ENCODE measurements around the gene ZNF516.

The ZNF516 gene

GRCh38 chr18:76322686-76323085 lies 172.4 kb downstream of the ZNF516 start:
- no peak overlapping the region for H3K4me3 ChIP-seq (ENCODE audit: low read depth, low read length)
- TF ChIP-seq, protein P1, sequence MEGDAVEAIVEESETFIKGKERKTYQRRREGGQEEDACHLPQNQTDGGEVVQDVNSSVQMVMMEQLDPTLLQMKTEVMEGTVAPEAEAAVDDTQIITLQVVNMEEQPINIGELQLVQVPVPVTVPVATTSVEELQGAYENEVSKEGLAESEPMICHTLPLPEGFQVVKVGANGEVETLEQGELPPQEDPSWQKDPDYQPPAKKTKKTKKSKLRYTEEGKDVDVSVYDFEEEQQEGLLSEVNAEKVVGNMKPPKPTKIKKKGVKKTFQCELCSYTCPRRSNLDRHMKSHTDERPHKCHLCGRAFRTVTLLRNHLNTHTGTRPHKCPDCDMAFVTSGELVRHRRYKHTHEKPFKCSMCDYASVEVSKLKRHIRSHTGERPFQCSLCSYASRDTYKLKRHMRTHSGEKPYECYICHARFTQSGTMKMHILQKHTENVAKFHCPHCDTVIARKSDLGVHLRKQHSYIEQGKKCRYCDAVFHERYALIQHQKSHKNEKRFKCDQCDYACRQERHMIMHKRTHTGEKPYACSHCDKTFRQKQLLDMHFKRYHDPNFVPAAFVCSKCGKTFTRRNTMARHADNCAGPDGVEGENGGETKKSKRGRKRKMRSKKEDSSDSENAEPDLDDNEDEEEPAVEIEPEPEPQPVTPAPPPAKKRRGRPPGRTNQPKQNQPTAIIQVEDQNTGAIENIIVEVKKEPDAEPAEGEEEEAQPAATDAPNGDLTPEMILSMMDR (IDR thresholded peaks at IDR 0.05; ENCODE audit: borderline replicate concordance, insufficient read depth, low read depth, low read length) = no peak

DNA sequence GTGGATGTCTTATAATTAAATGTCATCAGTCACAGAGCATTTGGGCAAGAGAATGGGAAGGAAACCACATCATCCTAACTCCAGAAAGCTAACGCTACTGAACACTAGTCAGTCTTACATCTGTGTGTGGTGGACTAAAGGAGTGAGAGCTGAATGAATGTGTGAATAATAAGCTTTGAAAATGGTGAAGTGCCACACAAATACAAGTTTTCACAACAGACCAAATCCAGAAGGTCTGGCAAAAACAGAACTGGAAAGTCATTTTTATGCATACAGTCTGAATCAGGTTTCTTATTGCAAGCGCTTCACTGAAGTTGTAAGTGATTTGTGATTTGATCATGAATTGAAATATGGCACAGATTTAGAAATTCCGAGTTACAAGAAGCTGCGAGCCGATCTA lies 175.7 kb downstream of the ZNF516 start:
- H3K4me3 ChIP-seq (ENCODE audit: low read depth, low read length) = no peak overlapping the region
- TF ChIP-seq, protein P1 (IDR thresholded peaks at IDR 0.05; ENCODE audit: borderline replicate concordance, insufficient read depth, low read depth, low read length) = no peak

DNA sequence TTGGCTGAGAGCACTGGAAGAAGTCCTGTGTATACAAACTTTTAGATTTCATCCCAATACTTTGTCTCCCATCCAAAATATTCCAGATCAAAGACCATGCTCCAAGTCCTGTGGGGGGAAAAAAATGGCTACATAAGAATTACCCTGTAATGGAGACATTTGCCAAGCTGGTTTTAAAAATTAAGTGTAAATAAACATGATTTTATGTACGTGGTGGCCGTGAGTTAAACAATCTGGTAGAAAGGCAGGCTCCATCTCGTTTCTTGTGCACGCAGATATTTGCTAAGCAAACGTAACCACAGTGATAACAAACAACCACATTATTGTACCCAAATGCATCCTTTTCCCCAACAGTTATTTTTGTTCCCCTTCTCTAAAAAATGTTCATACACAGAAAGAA lies 176.4 kb downstream of the ZNF516 start:
- TF ChIP-seq, protein P1 (IDR thresholded peaks at IDR 0.05; ENCODE audit: borderline replicate concordance, insufficient read depth, low read depth, low read length) = no peak
- no peak overlapping the region for H3K4me3 ChIP-seq (ENCODE audit: low read depth, low read length)

DNA sequence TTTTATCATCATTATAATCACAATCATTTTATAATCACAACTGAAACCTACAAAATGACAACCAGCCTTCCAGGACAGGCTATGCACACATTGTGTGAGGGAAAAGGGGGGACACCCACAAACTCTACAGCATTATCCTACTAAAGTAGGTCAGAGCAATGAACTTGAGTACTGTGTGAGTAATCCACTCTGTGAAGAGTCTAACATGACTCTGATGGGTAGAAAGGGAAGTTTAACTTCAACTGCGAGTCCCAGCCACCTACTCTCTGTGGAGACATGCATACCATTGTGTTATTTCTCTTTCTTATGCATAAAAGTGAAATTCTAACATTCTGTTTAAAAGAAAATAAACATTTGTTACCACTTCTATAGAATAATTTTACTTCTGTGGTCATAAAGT lies 177.9 kb downstream of the ZNF516 start:
- TF ChIP-seq, protein P1 (IDR thresholded peaks at IDR 0.05; ENCODE audit: borderline replicate concordance, insufficient read depth, low read depth, low read length) = no peak
- H3K4me3 ChIP-seq (ENCODE audit: low read depth, low read length) = no peak overlapping the region

GRCh38 chr18:76315722-76316230 lies 179.3 kb downstream of the ZNF516 start:
- H3K4me3 ChIP-seq (ENCODE audit: low read depth, low read length) = no peak overlapping the region
- TF ChIP-seq, protein P1 (IDR thresholded peaks at IDR 0.05; ENCODE audit: borderline replicate concordance, insufficient read depth, low read depth, low read length) = no peak

DNA sequence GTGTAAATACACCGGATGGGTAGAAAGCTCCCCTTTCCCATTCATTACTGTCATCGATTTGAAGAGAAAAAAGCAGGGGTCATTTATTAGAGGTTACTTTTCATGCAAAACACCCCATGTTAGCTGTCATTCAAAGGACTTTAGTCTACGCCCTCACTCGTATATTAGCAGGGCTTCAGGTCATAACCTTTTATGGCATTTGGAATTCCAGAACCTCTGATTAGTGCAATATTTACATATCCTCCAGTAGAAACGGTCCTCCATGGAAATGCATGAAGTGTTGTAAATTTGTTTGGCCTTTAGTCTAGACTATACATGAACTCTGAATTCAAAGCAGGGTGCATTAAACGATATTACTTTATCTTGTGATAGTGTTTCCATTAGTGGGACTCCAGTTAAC lies 180.5 kb downstream of the ZNF516 start:
- TF ChIP-seq, protein P1 (IDR thresholded peaks at IDR 0.05; ENCODE audit: borderline replicate concordance, insufficient read depth, low read depth, low read length) = no peak
- H3K4me3 ChIP-seq (ENCODE audit: low read depth, low read length) = no peak overlapping the region

DNA sequence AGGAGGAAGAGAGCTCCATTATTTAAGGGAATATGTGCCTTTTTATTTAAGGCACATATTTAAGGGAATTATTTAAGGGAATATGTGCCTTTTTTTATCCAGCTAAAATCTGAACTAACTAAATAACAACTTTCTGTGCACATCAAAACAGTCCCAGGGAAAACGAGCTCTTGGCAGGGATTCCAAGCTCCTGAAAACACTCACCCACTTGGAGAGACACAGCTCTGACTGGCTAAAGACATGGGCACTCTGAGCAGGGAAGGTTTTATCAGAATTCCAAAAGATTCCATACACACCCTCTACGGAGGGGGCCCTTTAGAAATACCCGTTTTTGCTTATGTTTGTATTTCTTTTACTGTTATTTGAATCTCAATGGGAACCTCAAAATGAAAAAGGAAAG lies 181.0 kb downstream of the ZNF516 start:
- TF ChIP-seq, protein P1 (IDR thresholded peaks at IDR 0.05; ENCODE audit: borderline replicate concordance, insufficient read depth, low read depth, low read length) = no peak

More for the DNA sequence above, 181.0 kb downstream of the ZNF516 start:
- H3K4me3 ChIP-seq (ENCODE audit: low read depth, low read length) = no peak overlapping the region

Measured in GM12875 (cell line).